Measurements from ENCODE around the gene EEPD1.

EEPD1 gene

DNA sequence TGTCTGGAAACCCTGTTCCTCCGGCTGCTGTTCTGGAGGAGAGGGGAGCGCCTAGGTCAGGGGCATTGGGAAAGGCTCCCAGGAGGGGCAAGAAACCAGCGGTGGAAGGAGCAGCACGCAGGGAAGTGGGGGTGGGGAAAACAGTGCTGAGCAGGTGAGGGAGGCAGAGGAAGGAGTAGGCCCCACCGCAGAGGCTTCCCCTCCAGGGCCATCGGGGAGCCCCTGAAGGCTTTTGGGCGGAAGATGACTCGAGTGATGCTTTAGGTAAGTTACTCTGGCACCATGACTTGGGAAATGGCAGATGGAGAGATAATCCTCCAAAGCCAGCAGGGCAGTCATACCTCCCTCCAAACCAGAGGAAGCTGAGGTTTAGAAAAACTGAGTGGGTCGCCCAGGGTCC, 130.1 kb downstream of the EEPD1 start:
- no peak for DNase-seq

- DNase-seq = no peak
These were observed 130.7 kb downstream of the EEPD1 start for GRCh38 chr7:36283711-36284130.

DNA sequence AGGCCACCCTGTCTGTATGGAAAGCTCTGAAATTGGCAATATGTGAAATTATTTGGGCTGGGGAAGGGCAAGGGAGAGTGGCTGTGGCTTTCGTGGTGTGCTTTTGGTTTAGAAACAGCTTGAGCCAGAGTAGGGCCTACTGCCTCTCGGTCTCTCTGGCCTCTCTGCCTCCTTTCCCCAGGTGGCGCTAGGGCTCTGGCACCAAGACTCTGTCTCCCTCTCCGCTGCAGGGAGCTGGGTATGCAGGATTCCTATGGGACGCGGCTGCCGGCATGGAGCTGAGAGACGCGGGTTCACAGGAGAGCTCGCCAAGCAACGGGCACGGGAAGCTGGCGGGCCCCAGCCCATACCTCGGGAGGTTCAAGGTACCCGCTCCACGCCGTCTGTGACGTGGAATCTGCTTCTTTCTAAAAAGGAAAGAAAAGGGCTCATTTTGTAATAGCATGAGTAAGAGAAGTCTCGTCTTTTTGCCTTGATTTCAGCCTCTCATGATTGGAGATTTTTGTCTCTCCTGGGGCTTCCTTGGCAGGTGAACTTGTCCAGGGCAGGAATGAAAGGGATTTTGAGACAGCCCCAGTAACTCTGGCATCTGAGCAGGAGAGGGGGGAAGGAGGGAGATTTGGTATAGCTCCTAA, 131.5 kb downstream of the EEPD1 start:
- DNase-seq = no peak

DNA sequence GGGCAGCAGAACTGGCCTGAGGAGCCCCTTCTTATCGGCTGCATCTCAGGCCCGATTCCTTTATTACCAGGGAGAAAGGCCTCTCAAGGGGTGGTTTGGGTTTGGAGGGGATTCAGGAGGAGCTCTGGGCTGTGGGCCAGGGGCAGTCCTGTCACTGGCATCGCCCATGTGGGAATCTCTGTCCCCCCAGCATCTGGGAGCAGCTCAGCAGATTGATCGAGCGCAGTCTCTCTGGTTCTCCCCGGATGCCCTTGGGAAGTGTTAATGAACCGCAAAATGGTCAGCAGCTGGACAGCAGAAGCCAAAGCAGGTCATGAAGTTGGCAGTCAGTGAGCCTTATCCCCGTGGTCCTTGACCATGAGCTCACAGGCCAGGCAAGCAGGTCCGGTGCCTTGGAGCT, 132.2 kb downstream of the EEPD1 start:
- DNase-seq = no peak

DNA sequence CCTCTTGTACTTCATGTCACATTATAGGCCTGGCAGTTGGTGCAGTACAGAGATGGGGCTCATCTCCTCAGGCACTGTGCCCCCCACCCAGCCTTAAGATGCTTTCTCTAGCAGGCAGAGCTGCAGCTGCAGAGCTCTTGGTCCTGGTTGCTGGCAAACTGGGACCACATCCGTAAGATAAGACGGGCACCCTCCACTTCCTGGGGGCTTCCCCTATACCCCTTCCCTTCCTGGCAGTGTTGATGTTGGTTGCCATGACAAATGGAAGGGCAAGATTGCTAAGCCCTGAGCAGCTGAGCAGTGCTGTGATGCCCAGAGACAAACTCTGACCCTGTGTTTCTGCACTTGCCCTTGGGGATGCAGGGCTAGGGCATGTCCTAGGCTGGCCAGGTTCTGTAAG, 133.2 kb downstream of the EEPD1 start:
- peak; percentile 21 to 23 for DNase-seq

- DNase-seq = no peak
These were observed 133.6 kb downstream of the EEPD1 start for GRCh38 chr7:36286688-36287087.

DNA sequence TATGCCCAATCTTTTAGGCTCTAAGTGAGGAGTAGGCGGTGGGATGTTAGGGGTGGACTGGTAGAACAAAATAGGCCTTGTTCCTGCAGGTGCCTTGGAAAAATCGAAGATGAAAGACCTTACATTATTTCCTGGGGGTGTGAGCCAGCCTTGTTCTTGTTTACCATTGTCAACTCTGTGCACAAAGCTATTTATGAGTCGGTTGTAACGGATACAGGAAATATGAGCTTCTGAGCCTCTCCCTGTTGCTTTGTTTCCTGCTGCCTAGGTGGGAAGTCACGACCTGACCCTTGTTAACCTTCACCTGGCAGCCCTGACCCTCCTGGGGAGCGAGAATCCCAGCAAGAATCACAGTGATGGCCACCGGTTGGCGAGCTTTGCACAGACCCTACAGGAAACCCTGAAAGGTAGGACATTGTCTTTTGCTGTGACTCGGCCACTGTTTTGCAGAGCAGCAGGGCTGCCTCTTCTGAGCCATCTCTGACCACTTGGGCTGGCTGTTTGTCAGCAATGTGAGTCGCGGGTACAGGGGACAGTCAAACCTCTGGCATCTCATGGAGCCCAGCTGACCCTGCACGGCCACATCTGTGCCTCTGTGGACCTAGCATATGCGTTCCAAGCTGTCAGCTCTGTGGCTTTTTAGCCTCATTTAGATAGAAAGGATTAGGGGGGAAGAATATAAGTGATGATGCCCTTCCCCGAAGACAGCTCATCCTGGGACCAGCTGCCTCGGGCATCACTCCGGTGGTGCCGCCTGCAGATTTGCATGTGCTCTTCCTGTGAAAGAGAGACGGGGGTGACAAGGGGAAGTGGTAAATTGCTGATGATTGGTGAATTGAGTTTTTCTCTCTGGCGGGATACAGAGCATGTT, 134.6 kb downstream of the EEPD1 start:
- no peak for DNase-seq

DNA sequence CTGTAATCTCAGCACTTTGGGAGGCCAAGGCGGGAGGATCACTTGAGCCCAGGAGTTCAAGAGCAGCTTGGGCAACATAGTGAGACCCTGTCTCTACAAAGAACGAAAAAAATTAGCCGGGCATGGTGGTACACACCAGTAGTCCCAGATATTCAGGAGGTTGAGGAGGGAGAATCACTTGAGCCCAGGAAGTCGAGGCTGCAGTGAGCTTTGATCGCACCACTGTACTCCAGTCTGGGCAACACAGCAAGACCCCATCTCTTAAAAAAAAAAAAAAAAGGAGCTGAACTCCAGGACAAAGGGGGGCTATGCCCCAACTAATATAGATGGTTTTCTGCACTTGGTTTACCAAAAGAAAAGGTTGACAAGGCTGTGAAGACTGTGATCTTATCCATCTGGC, 135.4 kb downstream of the EEPD1 start:
- DNase-seq = no peak

- DNase-seq = no peak
These were observed 137.0 kb downstream of the EEPD1 start for GRCh38 chr7:36289833-36290661.

DNA sequence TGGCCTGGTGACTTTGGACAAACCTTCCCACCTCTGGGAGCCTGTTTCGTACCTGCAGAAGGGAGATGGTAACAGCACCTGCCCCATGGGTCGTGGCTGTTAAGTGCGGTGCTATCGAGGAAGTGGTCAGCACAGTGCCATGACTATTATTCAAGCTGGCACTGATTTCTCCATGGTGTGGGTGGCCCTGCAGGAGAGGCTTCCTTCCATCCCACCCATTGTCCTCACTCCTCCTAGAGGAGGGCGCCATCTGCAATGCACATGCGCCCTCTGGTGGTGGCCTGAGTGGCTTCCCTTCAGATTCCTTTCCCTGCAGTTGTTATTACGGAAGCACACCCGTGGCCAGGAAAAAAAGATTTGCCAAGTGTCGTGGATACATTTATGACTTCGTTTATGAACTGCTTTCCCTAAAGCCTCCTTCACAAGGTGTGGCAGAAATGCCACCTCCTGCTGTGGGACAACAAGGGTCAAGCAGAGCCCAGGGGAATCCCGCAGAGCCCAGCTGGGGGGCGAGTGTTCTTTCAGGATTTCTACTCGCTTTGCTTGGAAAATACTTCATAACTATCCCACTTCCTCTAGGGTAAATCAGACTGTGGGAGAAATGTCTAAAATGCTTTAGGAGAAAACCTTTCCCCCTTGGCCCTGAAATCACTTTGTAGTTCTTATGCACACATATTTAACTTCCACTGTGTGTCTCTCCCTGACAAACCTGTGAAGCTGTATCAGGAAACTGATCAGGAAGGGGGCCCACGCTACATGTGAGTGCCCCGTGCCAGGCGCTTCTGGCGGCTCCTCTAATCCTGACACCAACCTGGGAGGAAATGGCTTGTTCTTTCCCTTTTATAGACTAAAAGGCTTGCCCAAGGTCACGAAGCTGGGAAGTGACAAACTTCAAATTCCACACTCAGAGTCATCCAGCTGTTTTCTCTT, 138.6 kb downstream of the EEPD1 start:
- DNase-seq = peak; percentile 76 to 80

DNA sequence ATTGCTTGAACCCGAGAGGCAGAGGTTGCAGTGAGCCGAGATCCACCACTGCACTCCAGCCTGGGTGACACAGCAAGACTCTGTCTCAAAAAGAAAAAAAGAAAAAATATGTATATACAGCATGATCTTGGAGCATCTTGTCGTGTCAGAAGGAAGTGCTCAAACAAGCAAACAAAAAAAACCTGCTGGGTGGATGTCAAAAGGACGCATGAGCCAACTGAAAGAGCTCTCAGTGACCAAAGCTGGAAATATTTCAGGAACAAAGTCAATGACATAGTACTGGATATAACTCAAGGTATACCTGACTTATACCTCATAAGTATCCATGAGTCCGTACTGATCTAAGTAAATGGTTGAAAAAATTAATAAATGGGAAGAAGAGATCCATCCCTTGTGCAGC, 142.0 kb downstream of the EEPD1 start:
- DNase-seq = no peak

DNA sequence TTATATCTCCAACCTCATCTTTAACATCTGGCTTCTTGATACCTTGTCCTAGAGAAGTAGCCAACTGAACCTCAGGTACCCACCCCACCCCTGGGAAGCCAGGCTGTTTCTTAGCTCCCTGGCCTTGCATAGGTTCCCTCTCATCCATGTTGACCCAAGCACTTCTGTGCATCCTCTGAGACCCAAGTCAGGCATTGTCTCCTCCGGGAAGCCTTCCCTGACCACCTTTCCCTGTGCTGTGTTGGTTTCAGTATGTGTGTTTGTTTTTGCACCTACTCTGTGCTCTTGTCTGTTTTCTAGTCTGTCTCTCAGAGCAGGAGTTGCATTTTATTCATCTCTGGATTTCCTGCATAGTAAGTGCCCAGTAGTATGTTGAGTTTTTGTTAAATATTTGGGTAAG, 143.2 kb downstream of the EEPD1 start:
- no peak for DNase-seq

DNA sequence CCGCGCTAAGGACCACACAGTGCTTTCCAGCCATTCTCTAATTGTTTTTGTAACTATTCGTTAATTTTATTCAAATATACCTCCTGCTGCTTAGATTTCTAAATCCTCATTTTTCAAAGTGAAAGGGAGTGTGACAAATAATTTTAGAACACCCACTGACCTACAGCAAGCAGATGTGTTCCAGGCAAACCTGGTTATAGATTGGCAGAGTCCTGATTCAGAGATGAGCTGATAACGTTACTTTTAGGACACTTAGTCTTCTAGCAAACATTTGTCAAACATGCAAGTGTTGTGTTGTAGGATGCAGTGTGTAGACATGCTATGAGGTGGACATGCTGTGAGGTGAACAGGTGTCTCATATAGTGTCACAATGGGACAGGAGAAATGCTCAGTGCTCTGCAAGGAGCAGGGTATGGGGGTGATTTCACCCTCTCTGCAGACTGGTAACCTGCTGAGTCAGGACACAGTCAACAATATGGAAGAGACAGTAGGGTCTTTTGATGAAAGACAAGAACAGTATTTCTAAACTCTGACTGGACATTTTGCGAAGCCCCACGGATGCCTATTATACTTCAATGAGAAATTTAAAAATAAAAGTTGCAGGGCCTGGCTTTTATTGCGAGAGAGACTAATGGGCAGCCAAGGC, 144.4 kb downstream of the EEPD1 start:
- no peak for DNase-seq

DNA sequence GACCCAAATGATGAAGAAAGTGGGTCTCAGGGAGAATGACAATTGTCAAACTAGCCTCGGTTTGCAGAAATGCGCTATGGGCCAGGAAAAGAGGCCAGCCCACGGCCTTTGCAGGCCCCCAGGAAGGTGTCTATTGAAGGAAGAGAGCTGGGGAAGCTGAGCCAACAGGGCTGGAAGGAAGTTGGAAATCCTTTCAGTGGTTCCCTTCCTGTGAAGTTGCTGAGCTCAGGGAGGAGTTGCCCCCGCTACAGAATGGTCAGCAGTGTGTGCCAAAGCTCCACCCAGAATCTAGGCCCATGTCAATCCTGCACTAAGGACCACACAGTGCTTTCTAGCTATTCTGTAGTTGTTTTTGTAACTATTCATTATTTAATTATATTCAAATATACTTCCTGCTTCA, 145.1 kb downstream of the EEPD1 start:
- DNase-seq = no peak

DNA sequence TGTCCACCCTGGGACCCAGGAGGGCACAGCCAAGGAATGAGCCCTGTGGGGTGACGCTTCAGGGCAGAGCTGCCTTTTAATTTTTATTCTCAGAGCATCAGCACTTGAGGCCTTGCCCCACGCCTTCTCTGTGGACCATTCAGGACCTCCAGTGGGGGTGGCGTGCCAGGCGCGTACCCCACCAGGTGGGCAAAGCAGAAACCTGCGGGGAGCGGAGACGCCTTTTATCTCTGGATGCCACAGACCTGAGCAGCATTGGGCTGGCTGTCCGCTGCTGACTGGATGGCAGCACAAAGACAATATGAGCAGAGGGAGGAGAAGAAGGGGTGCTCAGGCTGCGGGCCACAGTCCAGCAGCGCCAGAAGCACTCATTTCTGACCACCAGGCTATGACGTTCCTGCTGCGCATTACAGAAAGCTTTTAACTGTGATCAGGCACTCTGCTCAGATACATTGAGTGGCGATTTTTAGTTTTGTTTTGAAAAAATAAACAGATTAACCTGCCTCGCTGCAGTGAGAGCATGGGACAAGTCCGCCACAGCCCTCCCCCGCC, 146.2 kb downstream of the EEPD1 start:
- no peak for DNase-seq

DNA sequence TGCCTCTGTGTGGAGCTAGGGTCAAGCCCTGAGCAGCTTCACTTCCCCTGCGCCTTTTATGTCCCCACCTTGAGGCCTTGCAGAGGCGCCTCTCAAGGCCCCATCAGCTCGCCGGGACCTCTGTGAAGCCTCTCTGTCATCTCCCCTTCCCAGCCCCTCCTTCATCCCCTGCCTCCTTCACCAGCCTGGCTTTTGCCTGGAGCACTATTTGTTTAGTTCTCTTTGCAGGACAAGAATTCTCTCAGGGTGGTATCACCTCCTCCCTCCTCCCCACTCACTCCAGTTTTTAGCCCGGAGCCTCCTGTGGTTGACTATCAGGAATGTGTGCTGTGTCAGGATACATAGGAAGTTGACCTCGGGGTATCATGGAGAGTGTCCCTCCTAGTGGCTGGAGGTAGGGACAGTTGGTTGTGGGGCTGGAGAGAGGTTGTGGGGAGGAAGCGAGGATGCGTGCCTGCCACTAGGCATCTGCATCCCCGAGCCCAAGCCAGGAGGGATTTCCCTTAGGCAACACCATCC, 146.8 kb downstream of the EEPD1 start:
- DNase-seq = no peak

- DNase-seq = no peak
These were observed 147.8 kb downstream of the EEPD1 start for GRCh38 chr7:36300696-36301350.

DNA sequence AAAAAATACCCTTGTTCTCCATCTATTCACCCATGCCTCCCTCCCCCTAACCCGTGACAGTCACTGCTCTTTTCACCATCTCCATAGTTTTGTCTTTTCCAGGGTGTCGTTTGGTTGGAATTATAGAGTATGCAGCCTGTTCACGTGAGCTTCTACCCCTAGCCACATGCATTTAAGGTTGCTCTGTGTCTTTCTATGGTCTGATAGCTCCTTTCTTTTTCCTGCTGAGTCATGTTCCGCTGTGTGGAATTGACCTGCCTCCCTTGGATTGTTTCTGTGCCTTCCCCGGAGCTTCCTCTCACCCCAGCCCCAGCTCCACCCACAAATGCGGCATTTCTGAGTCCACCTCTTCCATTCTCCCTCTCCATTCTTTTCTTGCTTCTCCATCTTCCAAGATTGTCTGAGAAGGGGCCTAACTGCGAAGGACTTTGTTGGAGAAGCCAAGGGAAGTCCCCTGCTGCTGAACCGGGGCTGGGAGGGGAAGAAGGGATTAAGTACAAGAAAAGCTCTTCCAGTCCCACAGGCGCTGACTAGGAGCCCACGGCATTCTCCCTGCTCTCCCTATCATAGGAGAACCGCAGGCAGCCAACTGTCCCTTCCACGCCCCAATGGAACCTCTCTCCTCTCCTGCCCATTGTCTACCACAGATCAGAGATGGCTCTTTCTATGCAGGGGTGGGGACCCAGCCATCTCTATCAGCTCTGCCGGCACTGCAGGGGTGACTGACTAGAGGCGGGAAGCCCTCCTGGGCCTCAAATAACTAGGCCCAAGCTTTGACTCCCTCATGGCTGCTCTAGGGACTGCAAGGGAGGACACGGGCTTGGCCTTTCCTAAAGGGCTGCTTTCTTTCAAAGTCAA, 149.1 kb downstream of the EEPD1 start:
- no peak for DNase-seq

DNA sequence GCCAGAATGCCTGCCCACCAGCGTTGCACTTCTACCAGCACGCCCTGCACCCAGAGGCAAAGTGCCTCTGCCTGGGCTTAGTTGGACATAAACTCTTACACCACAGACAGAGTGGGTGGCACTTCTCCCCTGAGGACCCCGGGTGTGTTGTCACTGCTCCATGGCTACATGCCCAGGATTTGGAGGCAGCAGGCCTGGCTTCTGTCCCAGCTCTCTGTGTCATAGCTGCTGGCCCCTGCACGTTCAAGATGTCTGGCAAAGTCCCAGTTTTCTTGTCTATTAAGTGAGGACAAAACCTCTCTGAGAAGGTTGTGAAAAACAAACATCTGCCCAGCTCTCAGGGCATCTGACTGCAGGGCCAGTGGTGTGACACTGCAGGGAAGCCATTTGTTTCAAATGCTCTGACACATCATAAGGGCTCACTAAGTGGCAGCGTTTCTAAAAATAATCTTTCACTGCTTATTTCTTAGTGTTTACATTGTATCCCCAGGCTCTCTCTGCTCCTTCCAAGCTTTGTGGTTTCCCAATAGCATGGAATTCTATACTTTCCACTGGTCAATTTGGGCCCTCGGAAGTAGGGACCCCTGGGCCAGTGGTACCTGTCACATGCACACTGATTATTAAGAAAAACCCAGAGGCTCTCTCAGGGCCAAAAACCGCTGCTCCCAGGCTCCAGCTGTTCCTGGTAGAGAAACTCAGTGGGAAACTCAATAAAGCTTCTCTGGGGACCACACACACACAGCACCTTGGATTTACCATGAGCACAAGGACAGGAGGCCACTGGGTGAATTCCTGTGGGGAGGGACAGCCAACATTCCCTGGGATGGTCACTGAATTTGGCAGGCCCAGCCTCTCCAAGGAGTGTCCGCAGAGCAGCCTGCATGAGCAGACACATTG, 150.4 kb downstream of the EEPD1 start:
- no peak for DNase-seq
